NCI-H526 treated with DMSO at 0.1 percent for 48 hours (cell line): ENCODE measurements around the gene RUNX3.

Experiments used
- DNase-seq: peaks from one replicate; lab custom pipeline; 2025; lab: John Stamatoyannopoulos, UW

RUNX3 gene

GRCh38 chr1:24963099-24963872, 33.2 kb upstream of the RUNX3 start:
- DNase-seq: no peak

DNA sequence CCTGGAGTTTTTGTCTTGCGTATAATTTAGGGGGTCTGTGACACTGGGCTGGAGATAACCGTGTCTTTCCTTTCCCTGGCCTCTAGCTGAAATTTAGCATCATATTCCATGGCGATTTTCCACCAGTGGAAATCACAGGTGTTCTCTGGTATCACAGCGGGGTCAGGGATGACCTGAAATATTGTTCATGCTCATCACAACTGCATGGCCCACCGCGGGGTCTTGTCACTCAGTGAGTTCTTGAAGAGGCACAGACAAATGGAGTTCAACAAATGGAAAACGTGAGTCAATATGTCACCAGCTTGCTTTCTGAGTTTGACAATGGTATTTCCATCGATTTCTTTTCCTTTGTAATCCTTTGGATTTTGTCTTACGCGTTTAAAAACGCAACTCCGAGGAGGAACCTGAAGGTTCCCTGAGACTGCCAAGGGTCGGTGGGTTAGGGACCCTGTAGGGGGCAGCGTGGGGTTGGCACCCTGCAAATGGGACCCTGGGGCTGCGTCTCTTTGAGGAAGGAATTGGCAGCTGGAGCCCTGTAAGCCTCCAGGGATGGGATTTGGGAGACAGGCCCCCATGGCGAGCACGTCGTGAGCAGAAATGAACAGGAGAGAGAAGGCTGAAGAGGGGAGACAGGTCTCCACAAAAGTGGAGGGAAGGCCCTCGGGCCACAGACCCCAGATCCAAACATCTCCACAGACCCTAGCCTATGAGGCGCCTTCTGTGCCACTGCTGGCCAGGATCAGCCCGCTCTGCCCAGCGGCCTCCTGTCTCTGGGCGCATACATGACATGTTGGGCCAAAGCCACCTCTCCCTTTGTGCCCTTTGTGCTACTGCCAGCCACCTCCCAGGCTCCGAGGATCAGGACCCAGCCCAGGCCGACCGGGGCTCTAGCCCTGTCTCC, 32.1 kb upstream of the RUNX3 start:
- DNase-seq: no peak

- no peak for DNase-seq
Observed at GRCh38 chr1:24961334-24961733, 31.3 kb upstream of the RUNX3 start.

DNA sequence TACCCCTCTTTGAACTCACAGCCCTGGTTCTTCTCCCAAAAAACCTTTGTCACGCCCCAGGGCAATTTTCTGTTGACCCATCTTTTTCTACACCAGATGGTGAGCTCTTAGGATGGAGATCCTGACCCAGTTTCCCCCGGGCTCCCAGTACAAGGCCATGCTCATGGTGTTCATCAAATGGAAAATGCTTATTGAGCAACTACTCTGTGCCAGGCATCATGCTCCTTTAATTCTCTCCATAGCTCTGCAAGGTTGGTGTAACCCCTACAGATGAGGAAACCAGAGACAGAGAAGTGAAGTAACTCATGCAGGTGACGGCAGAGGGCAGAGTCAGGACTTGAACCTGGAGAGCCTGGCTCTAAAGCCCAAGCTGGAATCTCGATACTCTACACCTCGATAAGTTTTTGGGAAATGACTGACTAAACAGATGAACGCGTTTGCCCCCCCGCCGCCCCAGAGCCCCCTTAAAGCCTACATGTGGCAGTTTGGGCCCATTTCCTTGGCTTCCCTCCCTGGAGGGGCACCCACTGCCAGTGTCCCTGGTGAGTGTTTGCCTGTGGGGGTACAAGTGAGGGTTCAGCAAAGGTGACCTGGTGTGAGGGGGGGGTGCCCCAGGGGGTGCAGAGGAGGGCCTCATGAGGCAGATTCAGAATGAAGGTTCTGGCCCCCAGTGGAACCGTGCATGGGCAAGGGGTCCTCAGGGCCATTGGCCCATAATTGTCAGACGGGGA, 30.2 kb upstream of the RUNX3 start:
- DNase-seq: no peak

GRCh38 chr1:24959623-24959975, 29.5 kb upstream of the RUNX3 start:
- no peak for DNase-seq

- no peak for DNase-seq
Observed at GRCh38 chr1:24958766-24959622, 28.9 kb upstream of the RUNX3 start.

DNA sequence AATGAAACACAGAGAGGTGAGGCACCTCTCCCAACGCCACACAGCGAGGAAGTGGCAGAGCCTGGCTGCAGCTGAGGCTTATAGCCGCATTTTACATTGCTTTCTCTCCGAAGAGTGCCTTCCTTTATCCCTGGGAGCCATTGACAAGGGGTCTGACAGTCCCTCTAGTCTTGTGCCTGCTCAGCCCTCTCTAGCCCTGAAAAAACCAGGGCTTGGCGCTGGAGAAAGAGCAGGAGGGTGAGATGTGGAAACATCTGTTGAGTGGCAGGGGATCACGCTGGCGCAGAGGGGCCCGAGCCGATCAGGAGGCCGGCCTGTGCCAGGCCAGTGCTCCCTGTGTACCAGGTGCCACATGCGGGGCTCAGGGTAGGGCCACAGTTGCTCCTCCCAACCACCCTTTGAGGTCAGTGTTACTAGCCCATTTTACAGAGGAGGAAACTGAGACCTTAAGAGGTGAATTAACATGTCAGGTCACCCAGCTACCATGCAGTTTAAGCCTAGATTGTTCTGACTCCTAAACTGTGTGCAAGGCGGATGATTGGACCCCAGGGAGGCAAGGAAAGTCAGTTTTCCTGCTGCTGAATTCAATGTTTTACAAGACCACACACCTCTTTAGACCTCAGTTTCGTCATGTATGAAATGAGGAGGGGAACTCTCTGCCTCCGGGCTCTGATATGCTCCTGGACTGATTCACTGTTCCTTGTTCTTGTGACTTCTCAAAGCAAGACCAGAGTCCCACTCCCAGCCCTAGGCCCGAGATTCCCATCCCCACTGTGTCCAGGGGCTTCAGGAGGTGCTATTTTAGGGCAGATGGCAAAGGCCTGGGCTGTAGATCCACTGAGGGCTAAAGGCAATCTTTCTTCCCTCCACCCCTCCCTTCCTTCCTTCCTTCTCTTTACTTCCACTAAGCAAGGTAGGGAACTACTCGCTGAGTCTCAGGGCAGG, 28.0 kb upstream of the RUNX3 start:
- DNase-seq: no peak

DNA sequence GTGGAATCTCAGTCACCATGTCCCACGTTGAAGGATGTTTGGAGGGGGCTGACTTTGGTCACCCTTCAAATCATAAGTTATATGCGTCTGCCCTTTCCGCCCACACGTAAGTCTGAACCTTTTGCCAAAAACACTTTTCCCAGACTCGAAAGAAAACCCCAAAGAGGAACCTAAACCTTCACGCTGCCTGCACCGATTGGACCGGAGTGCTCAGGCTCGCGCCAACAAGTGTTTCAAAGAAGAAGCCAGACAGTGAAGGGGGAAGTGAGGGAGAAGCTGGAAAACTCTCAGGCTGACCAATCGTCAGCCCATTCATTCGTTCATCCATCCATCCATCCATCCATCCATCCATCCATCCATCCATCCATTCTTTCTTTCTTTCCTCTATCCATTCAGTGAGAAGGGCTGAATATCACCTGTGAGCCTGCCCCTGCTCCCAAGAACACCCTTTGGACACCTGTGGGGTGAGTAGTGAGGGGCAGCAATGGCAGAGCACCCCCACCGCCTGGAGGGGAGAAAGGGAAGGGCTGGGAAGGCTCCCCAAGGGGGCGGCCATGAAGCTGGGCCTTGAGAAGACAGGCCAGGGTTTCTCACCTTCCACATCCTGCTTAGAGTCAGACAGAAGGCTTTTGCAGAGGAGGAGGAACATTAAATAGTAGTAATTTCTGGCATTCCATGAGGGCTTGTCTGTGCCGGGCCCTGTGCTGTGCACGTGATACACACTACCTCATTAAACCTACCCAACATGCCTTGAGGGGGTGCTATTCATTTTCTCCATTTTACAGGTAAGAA, 27.1 kb upstream of the RUNX3 start:
- no peak for DNase-seq

- DNase-seq: no peak
Observed at GRCh38 chr1:24955779-24956365, 25.8 kb upstream of the RUNX3 start.

GRCh38 chr1:24955161-24955560, 25.1 kb upstream of the RUNX3 start:
- no peak for DNase-seq

DNA sequence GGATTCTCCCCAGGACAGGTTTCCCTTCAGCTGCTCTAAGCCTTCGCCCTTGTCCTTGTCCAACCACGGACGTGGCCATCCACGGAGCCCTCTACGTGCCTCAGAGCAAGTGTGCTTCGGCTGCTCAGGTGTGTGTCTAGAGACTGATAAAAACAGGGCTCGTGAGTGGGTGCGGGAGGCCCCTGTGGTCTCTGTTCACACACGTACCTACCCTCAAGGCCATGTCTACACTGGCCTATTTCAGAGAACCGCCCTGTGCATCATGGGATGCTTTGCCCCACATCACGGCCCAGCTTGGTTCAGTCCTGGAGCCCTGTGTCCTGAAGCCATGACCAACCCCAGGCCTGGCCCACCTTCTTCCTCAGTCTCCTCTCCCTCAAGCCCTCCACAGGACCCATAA, 24.6 kb upstream of the RUNX3 start:
- DNase-seq: no peak

- DNase-seq: no peak
Observed at GRCh38 chr1:24954022-24954421, 23.9 kb upstream of the RUNX3 start.

- DNase-seq: no peak
Observed at GRCh38 chr1:24952413-24952841, 22.4 kb upstream of the RUNX3 start.

DNA sequence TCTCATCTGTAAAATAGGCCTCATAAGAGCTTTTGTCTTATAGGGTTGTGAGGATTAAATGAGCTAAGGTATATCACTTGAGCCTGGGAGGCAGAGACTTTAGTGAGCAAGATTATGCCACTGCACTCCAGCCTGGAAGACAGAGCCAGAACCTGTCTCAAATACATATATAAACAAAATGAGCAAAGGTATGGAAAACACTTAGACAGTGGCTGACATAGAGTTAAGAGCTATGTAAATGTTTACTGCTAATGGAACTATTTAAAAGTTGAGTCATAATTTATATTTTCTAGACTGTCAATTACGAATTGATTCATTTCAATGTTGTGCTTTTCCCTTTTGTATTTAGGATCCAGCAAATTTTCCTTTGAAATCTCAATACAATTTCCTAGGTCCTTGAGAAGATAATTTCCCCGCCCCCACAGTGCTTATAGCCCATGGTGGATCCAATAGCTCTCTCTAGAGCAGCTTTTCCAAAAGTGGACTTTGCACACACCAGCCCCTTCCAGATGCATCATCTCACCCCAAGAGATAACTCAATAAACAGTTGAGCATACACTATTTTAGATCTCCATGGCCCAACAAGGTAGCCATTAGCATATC, 21.8 kb upstream of the RUNX3 start:
- no peak for DNase-seq

DNA sequence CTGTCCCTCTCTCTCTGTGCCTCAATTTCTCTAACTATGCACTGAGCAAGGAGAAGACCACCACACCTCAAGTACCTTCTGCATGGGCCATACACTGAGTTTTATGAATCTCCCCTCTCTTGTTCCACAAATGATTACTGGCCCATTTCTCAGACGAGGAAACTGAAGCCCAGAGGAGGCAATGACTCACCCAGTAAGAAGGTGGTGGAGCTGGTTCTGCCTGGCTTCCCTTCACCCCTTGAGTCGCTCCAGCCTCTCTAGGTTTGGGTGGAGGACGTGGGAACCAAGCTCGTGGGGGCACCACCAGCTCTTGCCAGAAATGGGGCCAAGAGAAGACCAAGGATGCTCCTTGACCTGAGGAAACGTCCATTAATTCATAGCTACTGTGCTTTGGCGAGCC, 21.3 kb upstream of the RUNX3 start:
- DNase-seq: no peak

- no peak for DNase-seq
Observed at GRCh38 chr1:24949331-24949881, 19.3 kb upstream of the RUNX3 start.

GRCh38 chr1:24948079-24948827, 18.2 kb upstream of the RUNX3 start:
- DNase-seq: no peak
